Left forelimb (tissue), 1 donor: Measurements from ENCODE around the gene APLN.

Experiments
- DNase-seq: peaks from one replicate; pipeline ENCODE4 v3.0.0-alpha.2; 2018; ENCODE audit warnings: low spot score

The APLN gene

GRCh38 chrX:129661369-129661768 is 6.6 kb upstream of the APLN start:
- DNase-seq, result no peak

- no peak for DNase-seq
Measured at GRCh38 chrX:129659861-129660260, 5.1 kb upstream of the APLN start.

- DNase-seq, result no peak
Measured at GRCh38 chrX:129659141-129659540, 4.4 kb upstream of the APLN start.

- DNase-seq, result no peak
Measured at GRCh38 chrX:129658429-129658828, 3.7 kb upstream of the APLN start.

GRCh38 chrX:129655547-129656249 is 942 bp upstream of the APLN start:
- DNase-seq, result no peak

GRCh38 chrX:129653971-129654651 is 645 bp downstream of the APLN start:
- no peak for DNase-seq

GRCh38 chrX:129653181-129653970 is 1.4 kb downstream of the APLN start:
- no peak for DNase-seq

GRCh38 chrX:129652565-129653169 is 2.1 kb downstream of the APLN start:
- DNase-seq, result no peak

GRCh38 chrX:129651756-129652564 is 2.8 kb downstream of the APLN start:
- DNase-seq, result no peak

GRCh38 chrX:129650821-129651510 is 3.8 kb downstream of the APLN start:
- DNase-seq, result no peak

- no peak for DNase-seq
Measured at GRCh38 chrX:129650183-129650689, 4.5 kb downstream of the APLN start.

- DNase-seq, result no peak
Measured at GRCh38 chrX:129649268-129650182, 5.2 kb downstream of the APLN start.

GRCh38 chrX:129648514-129649267 is 6.1 kb downstream of the APLN start:
- DNase-seq, result no peak

GRCh38 chrX:129647418-129648410 is 7.0 kb downstream of the APLN start:
- DNase-seq, result no peak

- no peak for DNase-seq
Measured at GRCh38 chrX:129646566-129647417, 8.0 kb downstream of the APLN start.

- no peak for DNase-seq
Measured at GRCh38 chrX:129642641-129643040, 12.1 kb downstream of the APLN start.

GRCh38 chrX:129641941-129642340 is 12.8 kb downstream of the APLN start:
- DNase-seq, result no peak
